NCI-H2227 (cell line): ENCODE results near the gene GALC.

Experiments
- DNase-seq: peaks from one replicate; lab custom pipeline; 2025; ENCODE audit not compliant: unreplicated experiment; lab: John Stamatoyannopoulos, UW

GALC gene

DNA sequence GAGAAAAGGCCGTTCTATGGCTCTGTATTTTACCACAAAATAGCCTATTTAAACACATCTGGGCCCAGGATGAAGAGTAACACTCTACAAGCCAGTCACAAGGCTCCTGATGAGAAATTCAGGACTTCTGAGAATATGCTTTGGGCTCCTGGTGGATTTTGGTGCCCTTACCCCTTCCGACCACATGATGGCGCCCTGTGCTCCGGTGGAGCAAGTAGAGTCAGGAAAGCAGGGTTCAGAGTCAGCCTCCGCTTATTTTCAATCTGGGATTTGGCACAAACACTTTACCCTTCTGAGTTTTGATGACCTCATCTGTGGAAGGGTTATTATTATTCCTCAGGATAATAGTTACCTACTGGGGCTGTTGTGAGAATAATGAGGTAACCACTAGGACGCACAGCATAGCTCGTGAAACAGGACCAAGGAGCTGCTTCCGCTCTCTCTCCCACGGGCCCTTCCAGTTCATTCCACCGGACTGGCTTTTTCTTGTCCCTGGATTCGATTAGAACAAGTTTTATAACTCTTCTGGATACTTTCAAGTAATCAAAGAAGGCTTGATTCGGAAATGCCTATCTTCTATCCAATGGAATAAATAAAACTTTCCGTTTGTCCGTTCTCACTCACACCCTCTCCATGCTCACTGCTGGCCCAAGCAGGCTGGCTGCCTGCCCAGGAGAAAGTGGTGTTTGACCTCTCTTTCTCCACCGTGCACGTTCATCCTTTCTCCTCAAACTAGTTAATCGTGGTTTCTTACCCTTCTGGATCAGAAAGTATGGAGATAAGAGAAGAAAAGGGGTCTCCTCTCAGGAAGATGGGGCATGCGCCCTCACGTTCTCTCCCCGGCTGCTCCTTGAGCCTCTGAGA is 104.6 kb downstream of the GALC start:
- peak; percentile 37 for DNase-seq

DNA sequence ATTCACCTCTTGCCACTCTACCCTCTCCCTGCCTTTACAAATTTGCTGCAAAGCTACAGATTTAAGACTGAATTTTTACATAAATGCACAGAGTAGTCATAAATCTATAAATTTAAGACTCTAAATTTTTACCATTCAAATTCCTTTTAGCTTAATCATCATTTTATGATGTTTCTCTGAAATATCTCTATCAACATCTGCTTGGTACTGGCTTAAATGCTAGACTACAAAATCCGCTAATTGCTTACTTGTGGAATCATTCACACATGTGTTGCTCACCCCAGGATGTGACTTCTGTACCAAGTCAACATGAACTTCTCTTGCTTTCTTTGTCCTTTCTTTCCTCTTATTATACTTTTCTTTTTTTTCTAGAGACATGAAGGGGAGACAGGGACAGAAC is 109.2 kb downstream of the GALC start:
- DNase-seq: no peak
